H9 (cell line): ENCODE measurements around the gene PRR9. TPM values are rescaled to one million over a fixed set of nuclear protein-coding genes. Genes with fewer than 3 reads are reported as not detected.

Experiments
- DNase-seq: peaks from one replicate; pipeline ENCODE4 v3.0.0-alpha.2; 2017
- H2AFZ ChIP-seq: one replicate; pipeline ENCODE4 v1.6.1; 2013; ENCODE audit warnings: mild to moderate bottlenecking, low read length, control low read depth, moderate library complexity
- H2AK5ac ChIP-seq: 2 replicates; pipeline ENCODE4 v1.6.1; 2013; ENCODE audit warnings: low read length, control low read depth, mixed read lengths; ENCODE audit not compliant: insufficient read length
- H2BK120ac ChIP-seq: one replicate; pipeline ENCODE4 v1.6.1; 2013; ENCODE audit warnings: low read depth, mild to moderate bottlenecking, low read length, control low read depth, inconsistent platforms; ENCODE audit not compliant: poor library complexity, severe bottlenecking
- H2BK12ac ChIP-seq: 2 replicates; pipeline ENCODE4 v1.6.1; 2013; ENCODE audit warnings: low read length, control low read depth, mixed read lengths, low read depth; ENCODE audit not compliant: insufficient read length
- H2BK15ac ChIP-seq: 2 replicates; pipeline ENCODE4 v1.6.1; 2013; ENCODE audit warnings: low read depth, low read length, control low read depth
- H2BK20ac ChIP-seq: one replicate; pipeline ENCODE4 v1.6.1; 2013; ENCODE audit warnings: low read depth, mild to moderate bottlenecking, low read length, control low read depth, inconsistent platforms; ENCODE audit not compliant: poor library complexity, severe bottlenecking
- H2BK5ac ChIP-seq: 2 replicates; pipeline ENCODE4 v1.6.1; 2013; ENCODE audit warnings: low read length, control low read depth, mixed read lengths; ENCODE audit not compliant: insufficient read length
- H3K14ac ChIP-seq: 2 replicates; pipeline ENCODE4 v1.6.1; 2013; ENCODE audit warnings: low read length, control low read depth; ENCODE audit not compliant: insufficient read depth
- H3K18ac ChIP-seq: 2 replicates; pipeline ENCODE4 v1.6.1; 2013; ENCODE audit warnings: low read depth, mild to moderate bottlenecking, mixed read lengths, low read length, control low read depth; ENCODE audit not compliant: insufficient read length
- H3K23ac ChIP-seq: 2 replicates; pipeline ENCODE4 v1.6.1; 2013; ENCODE audit warnings: low read length, control low read depth, mixed read lengths, low read depth; ENCODE audit not compliant: insufficient read length
- H3K23me2 ChIP-seq: 2 replicates; pipeline ENCODE4 v1.6.1; 2013; ENCODE audit warnings: low read depth, mild to moderate bottlenecking, mixed read lengths, low read length, control low read depth; ENCODE audit not compliant: insufficient read length, poor library complexity, severe bottlenecking
- H3K27ac ChIP-seq: 2 replicates; pipeline ENCODE4 v1.5.1; 2013; ENCODE audit warnings: low read length, control low read depth, mixed read lengths, low read depth; ENCODE audit not compliant: insufficient read length
- H3K27me3 ChIP-seq: 2 replicates; pipeline ENCODE4 v1.6.1; 2013; ENCODE audit warnings: low read length, control low read depth, inconsistent platforms; ENCODE audit not compliant: insufficient read depth
- H3K4ac ChIP-seq: 2 replicates; pipeline ENCODE4 v1.6.1; 2013; ENCODE audit warnings: low read depth, mild to moderate bottlenecking, control low read depth, inconsistent platforms, low read length, moderate library complexity
- H3K4me1 ChIP-seq: 2 replicates; pipeline ENCODE4 v1.6.1; 2013; ENCODE audit warnings: low read length, control low read depth, inconsistent platforms; ENCODE audit not compliant: insufficient read depth
- H3K4me2 ChIP-seq: 2 replicates; pipeline ENCODE4 v1.6.1; 2013; ENCODE audit warnings: low read length, control low read depth, mixed read lengths; ENCODE audit not compliant: insufficient read length, insufficient read depth
- H3K56ac ChIP-seq: 2 replicates; pipeline ENCODE4 v1.6.1; 2013; ENCODE audit warnings: low read depth, mild to moderate bottlenecking, mixed read lengths, low read length, control low read depth; ENCODE audit not compliant: insufficient read length
- H3K79me1 ChIP-seq: 2 replicates; pipeline ENCODE4 v1.6.1; 2013; ENCODE audit warnings: low read depth, mild to moderate bottlenecking, moderate library complexity, low read length, control low read depth, inconsistent platforms; ENCODE audit not compliant: insufficient read depth, poor library complexity, severe bottlenecking
- H3K79me2 ChIP-seq: 2 replicates; pipeline ENCODE4 v1.6.1; 2013; ENCODE audit warnings: low read length, control low read depth, inconsistent platforms; ENCODE audit not compliant: insufficient read depth
- H3K9ac ChIP-seq: 2 replicates; pipeline ENCODE4 v1.6.1; 2013; ENCODE audit warnings: low read length, control low read depth, mixed read lengths; ENCODE audit not compliant: insufficient read length; ENCODE audit errors: extremely low read depth
- H3K9me3 ChIP-seq: one replicate; pipeline ENCODE4 v1.6.1; 2013; ENCODE audit warnings: low read depth, low read length, inconsistent platforms; ENCODE audit not compliant: control insufficient read depth
- H3T11ph ChIP-seq: one replicate; pipeline ENCODE4 v1.6.1; 2013; ENCODE audit warnings: mild to moderate bottlenecking, low read length, control low read depth, inconsistent platforms
- H4K20me1 ChIP-seq: one replicate; pipeline ENCODE4 v1.6.1; 2013; ENCODE audit not compliant: control insufficient read depth, insufficient read length, insufficient read depth
- H4K5ac ChIP-seq: 2 replicates; pipeline ENCODE4 v1.6.1; 2013; ENCODE audit warnings: low read depth, mild to moderate bottlenecking, mixed read lengths, low read length, control low read depth; ENCODE audit not compliant: insufficient read length
- H4K8ac ChIP-seq: replicated peaks from 2 replicates; pipeline ENCODE4 v1.6.1; 2013; ENCODE audit warnings: low read length, control low read depth, mixed read lengths, low read depth; ENCODE audit not compliant: insufficient read length
- H4K91ac ChIP-seq: 2 replicates; pipeline ENCODE4 v1.6.1; 2013; ENCODE audit warnings: low read depth, mild to moderate bottlenecking, moderate library complexity, mixed read lengths, low read length, control low read depth; ENCODE audit not compliant: insufficient read length
- H3K27ac Mint-ChIP-seq, 3 experiments: 2 replicates in 2 of 3; 3 replicates in 1 of 3; pipeline ENCODE4 v1.8.0; 2020 to 2021; ENCODE audit warnings: mixed read lengths in 3 of 3, mild to moderate bottlenecking in 1 of 3, moderate library complexity in 1 of 3
- H3K27me3 Mint-ChIP-seq: 2 replicates; pipeline ENCODE4 v1.8.0; 2021; ENCODE audit warnings: low read depth, mild to moderate bottlenecking, moderate library complexity, mixed read lengths
- H3K36me3 Mint-ChIP-seq, 3 experiments: 2 replicates in 2 of 3; 3 replicates in 1 of 3; pipeline ENCODE4 v1.8.0; 2020 to 2021; ENCODE audit warnings: low read depth in 3 of 3, mixed read lengths in 3 of 3; ENCODE audit not compliant: insufficient read depth in 1 of 3
- H3K4me1 Mint-ChIP-seq, 2 experiments: 2 replicates each; pipeline ENCODE4 v1.8.0; 2020; ENCODE audit warnings: mixed read lengths in 2 of 2
- H3K4me3 Mint-ChIP-seq, 2 experiments: 2 replicates in 1 of 2; 3 replicates in 1 of 2; pipeline ENCODE4 v1.8.0; 2020 to 2021; ENCODE audit warnings: mild to moderate bottlenecking in 2 of 2, mixed read lengths in 2 of 2, moderate library complexity in 1 of 2
- H3K9me3 Mint-ChIP-seq, 2 experiments: 2 replicates in 1 of 2; 3 replicates in 1 of 2; pipeline ENCODE4 v1.8.0; 2020; ENCODE audit warnings: mild to moderate bottlenecking in 2 of 2, mixed read lengths in 2 of 2, moderate library complexity in 1 of 2
- CTCF ChIP-seq: fragments of 200-600 bp; sonication (generic); conservative IDR thresholded peaks from 3 replicates; pipeline ENCODE4 v1.8.0; 2021; ENCODE audit warnings: antibody characterized with exemption, mild to moderate bottlenecking
- WGBS: extraction: QIAGEN DNeasy Blood & Tissue Kit; methylation state at CpG from one replicate; pipeline ENCODE4 v1.1.7; 2013; ENCODE audit warnings: missing lambda C conversion rate, low lambda C conversion rate, mixed read lengths; ENCODE audit not compliant: insufficient read length; ENCODE audit errors: extremely low coverage; 5-methylcytosine and 5-hydroxymethylcytosine counted together
- total RNA-seq: library from RNA; stranded (reverse); gene quantifications from 2 replicates; pipeline ENCODE4 v1.2.1, GENCODE V29; 2021

PRR9 gene
- total RNA-seq, 1 experiment from 2014 or later = not detected

- Histone ChIP-seq H3K79me1 (no peaks in the 10 kb centered on the region), H3K18ac (no peak overlapping the region), H3T11ph (no peak overlapping the region), H2BK120ac (no peak overlapping the region), H2AK5ac (no peak overlapping the region), H3K4me1 (no peaks in the 10 kb centered on the region; the same call in 1 of the 2 replicates), H3K56ac (no peak overlapping the region), H4K91ac (no peak overlapping the region), H2BK20ac (no peak overlapping the region), H2BK5ac (no peak overlapping the region), H3K9me3 (no peaks in the 10 kb centered on the region), H4K20me1 (no peaks in the 10 kb centered on the region), H3K9ac (no peak overlapping the region), H4K8ac (no peak overlapping the region), H3K14ac (no peak overlapping the region), H3K4me2 (no peak overlapping the region), H4K5ac (no peak overlapping the region), H3K4ac (no peak overlapping the region), H3K23me2 (no peaks in the 10 kb centered on the region), H3K27me3 (no peaks in the 10 kb centered on the region), H3K27ac (no peak overlapping the region), H3K79me2 (no peaks in the 10 kb centered on the region), H3K23ac (no peak overlapping the region), H2AFZ (no peak overlapping the region), H2BK15ac (no peak overlapping the region), H2BK12ac (no peak overlapping the region)
- H3K9me3 Mint-ChIP-seq = peaks cover 10 to 11% of the 10 kb centered on the region in 2 experiments; a peak in 4 of 5 replicates
- no peaks in the 10 kb centered on the region; a peak in 1 of 7 replicates for H3K36me3 Mint-ChIP-seq
- no peak for TF ChIP-seq CTCF
- H3K27ac Mint-ChIP-seq = no peak overlapping the region
- WGBS = no CpG with 5 or more reads among the region's 4 CpGs
- DNase-seq = no peak
- peaks cover 9% of the 10 kb centered on the region for H3K27me3 Mint-ChIP-seq
- H3K4me1 Mint-ChIP-seq = peaks cover 4 to 12% of the 10 kb centered on the region in 2 experiments
- no peak overlapping the region for H3K4me3 Mint-ChIP-seq
Observed at GRCh38 chr1:153195216-153195615, 22.2 kb upstream of the PRR9 start.
